IMR-90 (cell line): Measurements from ENCODE around the gene CHL1. TPM values are rescaled to one million over a fixed set of nuclear protein-coding genes. Genes with fewer than 3 reads are reported as not detected.

ENCODE experiments used
- ATAC-seq: fragments of 200-7000 bp; cut with Tn5 transposase; 2 replicates; pipeline ENCODE4 v1.9.1; 2020; ENCODE audit warnings: low read depth, mild to moderate bottlenecking, moderate library complexity
- BruUV-seq: library from RNA; stranded (reverse); fragments of 400-500 nt; replicated peaks from 2 replicates; lab custom pipeline; 2021; lab: Mats Ljungman, UMichigan
- CTCF ChIA-PET: fragments of 300-600 bp; formaldehyde crosslinking; extraction: SDS; loops from one replicate; lab custom pipeline; 2021; ENCODE audit warnings: antibody characterized with exemption; lab: Yijun Ruan, JAX
- POLR2A ChIA-PET: fragments of 300-600 bp; sonication (Branson Sonifier 250); formaldehyde crosslinking; loops from one replicate; lab custom pipeline; 2022; ENCODE audit warnings: antibody characterized with exemption; ENCODE audit not compliant: unreplicated experiment; lab: Charles Lee
- DNase-seq: peaks from one replicate; pipeline ENCODE4 v3.0.0; 2013
- H2AFZ ChIP-seq: replicated peaks from 2 replicates; pipeline ENCODE3; 2013; ENCODE audit warnings: low read length, mild to moderate bottlenecking; ENCODE audit not compliant: poor library complexity
- H2AK5ac ChIP-seq: 2 replicates; pipeline ENCODE4 v1.6.1; 2013; ENCODE audit warnings: low read depth, low read length, inconsistent platforms
- H2AK9ac ChIP-seq: replicated peaks from 2 replicates; pipeline ENCODE3; 2013; ENCODE audit warnings: mild to moderate bottlenecking, low read depth, low read length, moderate library complexity; ENCODE audit not compliant: poor library complexity
- H2BK120ac ChIP-seq: 2 replicates; pipeline ENCODE4 v1.6.1; 2013; ENCODE audit warnings: low read depth, low read length, inconsistent platforms
- H2BK15ac ChIP-seq: 3 replicates; pipeline ENCODE4 v1.6.1; 2013; ENCODE audit warnings: low read depth, low read length, inconsistent platforms
- H2BK20ac ChIP-seq: 2 replicates; pipeline ENCODE4 v1.6.1; 2013; ENCODE audit warnings: low read depth, mild to moderate bottlenecking, inconsistent platforms, low read length, moderate library complexity
- H2BK5ac ChIP-seq: 2 replicates; pipeline ENCODE4 v1.6.1; 2013; ENCODE audit warnings: mild to moderate bottlenecking, low read depth, low read length, inconsistent platforms; ENCODE audit not compliant: poor library complexity, severe bottlenecking
- H3K14ac ChIP-seq: replicated peaks from 2 replicates; pipeline ENCODE4 v1.6.1; 2013; ENCODE audit warnings: low read depth, low read length, inconsistent platforms
- H3K18ac ChIP-seq: 2 replicates; pipeline ENCODE4 v1.6.1; 2013; ENCODE audit warnings: low read depth, low read length, control low read depth
- H3K23ac ChIP-seq: 2 replicates; pipeline ENCODE4 v1.6.1; 2013; ENCODE audit warnings: low read depth, low read length, inconsistent platforms
- H3K27ac ChIP-seq: 2 replicates; pipeline ENCODE4 v1.5.1; 2013; ENCODE audit warnings: mild to moderate bottlenecking, control low read depth, low read length; ENCODE audit not compliant: insufficient read depth
- H3K27me3 ChIP-seq: 2 replicates; pipeline ENCODE4 v1.6.1; 2013; ENCODE audit warnings: low read length; ENCODE audit not compliant: control insufficient read depth, insufficient read depth
- H3K36me3 ChIP-seq: 2 replicates; pipeline ENCODE4 v1.6.1; 2013; ENCODE audit warnings: low read length, mixed read lengths; ENCODE audit not compliant: control insufficient read depth, insufficient read depth
- H3K4ac ChIP-seq: 2 replicates; pipeline ENCODE4 v1.6.1; 2013; ENCODE audit warnings: low read depth, low read length, inconsistent platforms
- H3K4me1 ChIP-seq: 2 replicates; pipeline ENCODE4 v1.6.1; 2013; ENCODE audit warnings: low read length, mixed read lengths; ENCODE audit not compliant: control insufficient read depth, insufficient read depth
- H3K4me2 ChIP-seq: 2 replicates; pipeline ENCODE4 v1.6.1; 2013; ENCODE audit warnings: low read depth, mild to moderate bottlenecking, control low read depth, low read length, moderate library complexity
- H3K4me3 ChIP-seq: 2 replicates; pipeline ENCODE4 v1.5.1; 2013; ENCODE audit warnings: low read depth, mild to moderate bottlenecking, control low read depth, low read length, moderate library complexity; ENCODE audit not compliant: insufficient read depth
- H3K56ac ChIP-seq: 2 replicates; pipeline ENCODE4 v1.6.1; 2013; ENCODE audit warnings: low read length, inconsistent platforms; ENCODE audit not compliant: insufficient read depth; ENCODE audit errors: extremely low read depth
- H3K79me1 ChIP-seq, 2 experiments: 2 replicates each; pipeline ENCODE4 v1.6.1; 2013; ENCODE audit warnings: low read length in 2 of 2, inconsistent platforms in 1 of 2, low read depth in 1 of 2
- H3K9ac ChIP-seq: 2 replicates; pipeline ENCODE4 v1.6.1; 2013; ENCODE audit warnings: low read depth, low read length, control low read depth
- H3K9me1 ChIP-seq: 2 replicates; pipeline ENCODE4 v1.6.1; 2013; ENCODE audit warnings: low read length, inconsistent platforms; ENCODE audit not compliant: insufficient read depth
- H3K9me3 ChIP-seq: 2 replicates; pipeline ENCODE4 v1.6.1; 2013; ENCODE audit warnings: low read length; ENCODE audit not compliant: control insufficient read depth, insufficient read depth
- H4K20me1 ChIP-seq: 2 replicates; pipeline ENCODE4 v1.6.1; 2013; ENCODE audit warnings: low read length, inconsistent platforms; ENCODE audit not compliant: insufficient read depth
- H4K5ac ChIP-seq: 2 replicates; pipeline ENCODE4 v1.6.1; 2013; ENCODE audit warnings: mild to moderate bottlenecking, low read depth, low read length, control low read depth
- H4K8ac ChIP-seq, 2 experiments: 2 replicates each; pipeline ENCODE4 v1.6.1; 2013; ENCODE audit warnings: low read depth in 2 of 2, low read length in 2 of 2, control low read depth in 1 of 2, inconsistent platforms in 1 of 2
- H4K91ac ChIP-seq: 2 replicates; pipeline ENCODE4 v1.6.1; 2013; ENCODE audit warnings: low read depth, low read length, inconsistent platforms; ENCODE audit not compliant: insufficient read depth
- BHLHE40 ChIP-seq: fragments of 150-350 bp; IDR thresholded peaks from 2 replicates; pipeline ENCODE4 v1.6.1; 2016; ENCODE audit warnings: mild to moderate bottlenecking, low read depth, low read length
- MAZ ChIP-seq: IDR thresholded peaks from 2 replicates; pipeline ENCODE4 v1.6.1; 2012; ENCODE audit warnings: low read depth, mild to moderate bottlenecking, low read length, improper control_type of control experiment, moderate library complexity, borderline replicate concordance
- NFE2L2 ChIP-seq: fragments of 150-350 bp; IDR thresholded peaks from 2 replicates; pipeline ENCODE4 v1.6.1; 2016; ENCODE audit warnings: low read depth, mild to moderate bottlenecking, low read length
- RCOR1 ChIP-seq: IDR thresholded peaks from 2 replicates; pipeline ENCODE4 v1.6.1; 2012; ENCODE audit warnings: mild to moderate bottlenecking, low read length, improper control_type of control experiment; ENCODE audit not compliant: insufficient replicate concordance
- WGBS, 2 experiments: methylation state at CpG; one replicate each; pipeline versions ENCODE4 v1.1.5 to v1.1.7; 2013; ENCODE audit warnings: missing lambda C conversion rate in 2 of 2; ENCODE audit not compliant: insufficient read length in 1 of 2; ENCODE audit errors: extremely low coverage in 2 of 2; 5-methylcytosine and 5-hydroxymethylcytosine counted together
- dilution Hi-C: fragments of 300-500 bp; cut with HindIII; formaldehyde crosslinking; loops from one replicate; pipeline ENCODE4 v1.14.3; 2018; ENCODE audit warnings: low sequenced_read_pairs; ENCODE audit not compliant: unreplicated experiment
- in situ Hi-C: fragments of 300-500 bp; cut with MboI; formaldehyde crosslinking; loops from 3 replicates; pipeline ENCODE4 v1.14.3; 2019; ENCODE audit warnings: low sequenced_read_pairs, inconsistent platforms, mixed read lengths
- intact Hi-C: fragments of 100-400 bp; cut with micrococcal nuclease; formaldehyde crosslinking; loops from 2 replicates; pipeline ENCODE4 v1.10.0; 2022
- polyA plus RNA-seq, 3 experiments: library from polyadenylated mRNA; depleted of rRNA; stranded (reverse); fragments of >200 nt; gene quantifications; 2 replicates each; pipeline ENCODE4 v1.2.3, GENCODE V29; 2012; ENCODE audit warnings: low replicate concordance in 1 of 3
- total RNA-seq: library from RNA; depleted of rRNA; stranded (reverse); fragments of >200 nt; gene quantifications from 2 replicates; pipeline ENCODE4 v1.2.3, GENCODE V29; 2012

The CHL1 gene
- total and polyA plus RNA-seq, 2 of the 4 experiments (the other 2 are of a cell fraction), result 0.38 to 1.6 TPM

GRCh38 chr3:297585-297984 is 101.0 kb downstream of the CHL1 start:
- H3K4ac ChIP-seq, result no peak overlapping the region
- ChIA-PET CTCF (no interaction called here), POLR2A (no interaction called here)
- no peak overlapping the region for H3K4me3 ChIP-seq
- H2BK20ac ChIP-seq, result no peak overlapping the region
- H4K91ac ChIP-seq, result no peak overlapping the region
- H3K56ac ChIP-seq, result no peak overlapping the region
- in situ Hi-C loops (no loop called here), intact Hi-C loops (no loop called here), dilution Hi-C loops (no loop called here)
- H3K9me3 ChIP-seq, result no peaks in the 10 kb centered on the region
- no CpG with 5 or more reads among the region's 3 CpGs for WGBS, 2 experiments
- no peak overlapping the region for H2AK5ac ChIP-seq
- no peak overlapping the region for H2AFZ ChIP-seq
- H3K27me3 ChIP-seq, result no peaks in the 10 kb centered on the region
- no peak for TF ChIP-seq MAZ
- TF ChIP-seq NFE2L2, result no peak
- TF ChIP-seq RCOR1, result no peak
- TF ChIP-seq BHLHE40, result no peak
- no peak overlapping the region for H4K8ac ChIP-seq
- no peak for DNase-seq
- no peak overlapping the region for H2BK15ac ChIP-seq
- H2AK9ac ChIP-seq, result no peak overlapping the region
- ATAC-seq, result no peak
- no peak overlapping the region for H3K18ac ChIP-seq
- H3K23ac ChIP-seq, result no peak overlapping the region
- H4K20me1 ChIP-seq, result no peaks in the 10 kb centered on the region
- no peaks in the 10 kb centered on the region for H3K4me1 ChIP-seq
- no peak overlapping the region for H3K9ac ChIP-seq
- BruUV-seq, result no TSS peak
- H2BK120ac ChIP-seq, result no peak overlapping the region
- no peaks in the 10 kb centered on the region for H3K9me1 ChIP-seq
- no peak overlapping the region for H3K27ac ChIP-seq
- H3K4me2 ChIP-seq, result no peak overlapping the region
- no peak overlapping the region for H3K14ac ChIP-seq
- no peak overlapping the region for H2BK5ac ChIP-seq
- H3K79me1 ChIP-seq, result no peaks in the 10 kb centered on the region
- no peak overlapping the region for H4K5ac ChIP-seq
- H3K36me3 ChIP-seq, result no peaks in the 10 kb centered on the region
